SK-MEL-5 (cell line): ENCODE results near the gene CYB5R2. TPM values are rescaled to one million over a fixed set of nuclear protein-coding genes. Genes with fewer than 3 reads are reported as not detected.
"Not testable (repeated sequence)": the region's sequence is repeated elsewhere in the genome, so short reads cannot be mapped to it uniquely, and the experiment has no call there.

ENCODE experiments used
- DNase-seq: peaks from one replicate; pipeline ENCODE4 v3.0.0-alpha.2; 2016; ENCODE audit warnings: low read depth, low spot score
- in situ Hi-C: cut with HindIII; loops from 2 replicates; pipeline ENCODE4 v1.10.0; 2016; ENCODE audit warnings: low sequenced_read_pairs, high pct_unique_total_duplicates, low pct_unique_long_range_greater_than_20kb
- total RNA-seq: library from RNA; depleted of rRNA; stranded (reverse); fragments of >200 nt; shearing (Covaris generic); gene quantifications from 2 replicates; pipeline ENCODE4 v1.2.3, GENCODE V29; 2014

The CYB5R2 gene
- total RNA-seq, 1 experiment from 2014 or later = 33.3 TPM

GRCh38 chr11:7672276-7672959 is 882 bp downstream of the CYB5R2 start:
- DNase-seq = no peak
- in situ Hi-C loops = no loop called here

- DNase-seq = no peak
- in situ Hi-C loops = no loop called here
These were observed 1.7 kb downstream of the CYB5R2 start for GRCh38 chr11:7671347-7672215.

GRCh38 chr11:7670641-7671040 is 2.7 kb downstream of the CYB5R2 start:
- no peak for DNase-seq
- in situ Hi-C loops = no loop called here

GRCh38 chr11:7668911-7669310 is 4.4 kb downstream of the CYB5R2 start:
- in situ Hi-C loops = no loop called here
- peak; percentile 98 for DNase-seq

GRCh38 chr11:7668464-7668863 is 4.8 kb downstream of the CYB5R2 start:
- no peak for DNase-seq
- in situ Hi-C loops = no loop called here

GRCh38 chr11:7667460-7667859 is 5.8 kb downstream of the CYB5R2 start:
- DNase-seq = no peak
- in situ Hi-C loops = no loop called here

- in situ Hi-C loops = no loop called here
- DNase-seq = no peak
These were observed 6.9 kb downstream of the CYB5R2 start for GRCh38 chr11:7666292-7666866.

GRCh38 chr11:7665473-7666291 is 7.6 kb downstream of the CYB5R2 start:
- DNase-seq = peak; percentile 78
- in situ Hi-C loops = no loop called here

GRCh38 chr11:7664867-7665266 is 8.4 kb downstream of the CYB5R2 start:
- no peak for DNase-seq
- in situ Hi-C loops = no loop called here

GRCh38 chr11:7663531-7663930 is 9.8 kb downstream of the CYB5R2 start:
- in situ Hi-C loops, DNase-seq: not testable (repeated sequence)

GRCh38 chr11:7657306-7658025 is 15.8 kb downstream of the CYB5R2 start:
- peak; percentile 78 for DNase-seq
- in situ Hi-C loops = no loop called here

GRCh38 chr11:7656704-7657103 is 16.6 kb downstream of the CYB5R2 start:
- in situ Hi-C loops = no loop called here

GRCh38 chr11:7655253-7656217 is 17.8 kb downstream of the CYB5R2 start:
- in situ Hi-C loops = no loop called here
- no peak for DNase-seq

More at GRCh38 chr11:7656704-7657103, 16.6 kb downstream of the CYB5R2 start:
- DNase-seq = no peak

- in situ Hi-C loops = no loop called here
- no peak for DNase-seq
These were observed 19.1 kb downstream of the CYB5R2 start for GRCh38 chr11:7654195-7654705.

GRCh38 chr11:7651700-7652099 is 21.6 kb downstream of the CYB5R2 start:
- peak; percentile 84 for DNase-seq
- in situ Hi-C loops = no loop called here

GRCh38 chr11:7651140-7651551 is 22.2 kb downstream of the CYB5R2 start:
- DNase-seq = peak; percentile 67

More at GRCh38 chr11:7651140-7651551, 22.2 kb downstream of the CYB5R2 start:
- in situ Hi-C loops = no loop called here
